ENCODE measurements around the gene DGLUCY.

DGLUCY gene

DNA sequence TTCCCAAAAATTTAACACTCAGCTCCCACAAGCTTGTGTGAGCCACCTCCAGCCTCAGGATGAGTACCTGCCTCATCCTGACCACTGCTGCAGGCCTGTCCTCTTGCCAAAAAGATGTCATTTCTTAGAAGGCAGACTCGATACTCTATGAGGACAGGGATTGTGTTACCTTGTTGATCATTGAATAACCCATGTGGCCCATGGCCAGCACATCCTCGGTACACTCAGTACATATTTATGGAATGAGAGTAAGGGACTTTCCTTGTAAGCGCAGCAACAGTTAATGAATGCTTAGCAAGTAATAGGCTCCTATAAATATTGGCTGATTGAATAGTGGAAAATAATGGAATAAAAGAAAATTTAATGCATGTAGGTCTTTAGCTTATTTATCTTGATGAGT, 15.3 kb upstream of the DGLUCY start:
- H3K4me3 ChIP-seq: no peak overlapping the region
- H3K9me3 ChIP-seq (replicated peaks in 1 of 11): no peaks in the 10 kb centered on the region

DNA sequence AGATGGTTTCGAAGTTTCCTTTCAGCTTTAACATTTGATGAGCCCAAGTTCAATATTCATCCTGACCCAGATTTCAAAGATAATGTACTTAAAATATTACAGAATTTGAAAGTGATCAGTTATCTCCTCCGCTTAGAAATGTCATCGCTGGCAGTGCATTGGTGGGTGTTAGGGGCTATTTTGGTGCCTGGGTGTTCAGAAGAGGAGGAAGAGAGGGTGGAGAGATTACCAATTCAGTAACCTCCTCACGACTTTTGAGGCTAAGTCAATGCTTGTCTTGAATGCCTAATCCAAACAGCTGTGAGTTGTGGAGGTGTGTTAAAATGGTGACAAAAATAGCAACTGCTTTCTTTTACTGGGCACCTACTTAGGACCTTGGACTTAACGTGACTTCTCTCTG, 13.8 kb upstream of the DGLUCY start:
- no peak overlapping the region for H3K4me2 ChIP-seq
- H3K36me3 ChIP-seq: no peaks in the 10 kb centered on the region
- no peak for TF ChIP-seq Cebpa-rat (IDR thresholded peaks at IDR 0.05)
- H3K27me3 ChIP-seq: no peaks in the 10 kb centered on the region
- no peak overlapping the region for H3K9ac ChIP-seq
- no peak overlapping the region for H3K27ac ChIP-seq
- H3K4me1 ChIP-seq: no peaks in the 10 kb centered on the region
- H3K9me3 ChIP-seq (replicated peaks in 1 of 11): no peaks in the 10 kb centered on the region
- no peak overlapping the region for H3K4me3 ChIP-seq
- H4K20me1 ChIP-seq: no peaks in the 10 kb centered on the region

More for the DNA sequence above, 15.3 kb upstream of the DGLUCY start:
- Histone ChIP-seq H3K4me2 (no peak overlapping the region), H3K27me3 (no peaks in the 10 kb centered on the region), H3K4me1 (no peaks in the 10 kb centered on the region), H3K27ac (no peak overlapping the region), H3K9ac (no peak overlapping the region), H3K36me3 (no peaks in the 10 kb centered on the region), H4K20me1 (no peaks in the 10 kb centered on the region)
- no peak for TF ChIP-seq Cebpa-rat (IDR thresholded peaks at IDR 0.05)

DNA sequence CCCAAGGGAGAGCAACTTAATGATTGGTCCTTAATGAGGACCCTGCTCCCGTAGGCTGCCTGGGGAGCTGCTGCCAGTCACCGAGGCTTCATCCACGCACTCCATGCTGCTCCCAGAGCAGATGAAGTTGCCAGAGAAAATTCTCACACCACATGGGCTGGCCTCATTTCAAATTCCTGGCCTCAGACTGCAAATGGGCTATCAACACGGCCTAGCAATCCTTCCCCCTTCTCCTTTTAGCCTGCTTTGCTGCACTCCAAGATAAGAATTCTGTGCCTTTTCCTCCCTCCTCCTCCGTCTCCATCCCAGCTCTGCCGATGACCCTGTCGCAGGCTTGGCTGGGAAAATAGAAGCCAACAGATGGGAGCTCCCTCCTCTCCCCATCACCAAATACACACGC, 10.8 kb upstream of the DGLUCY start:
- no peak for TF ChIP-seq Cebpa-rat (IDR thresholded peaks at IDR 0.05)
- H3K9me3 ChIP-seq (replicated peaks in 1 of 11): no peaks in the 10 kb centered on the region
- no peak overlapping the region for H3K9ac ChIP-seq
- H3K27me3 ChIP-seq: no peaks in the 10 kb centered on the region
- H3K4me2 ChIP-seq: no peak overlapping the region
- no peak overlapping the region for H3K27ac ChIP-seq
- no peaks in the 10 kb centered on the region for H4K20me1 ChIP-seq
- H3K4me3 ChIP-seq: no peak overlapping the region
- peaks cover 0 to 7% (median 1%) of the 10 kb centered on the region in 10 experiments; a peak in 7 of 20 replicates for H3K4me1 ChIP-seq
- no peaks in the 10 kb centered on the region for H3K36me3 ChIP-seq

DNA sequence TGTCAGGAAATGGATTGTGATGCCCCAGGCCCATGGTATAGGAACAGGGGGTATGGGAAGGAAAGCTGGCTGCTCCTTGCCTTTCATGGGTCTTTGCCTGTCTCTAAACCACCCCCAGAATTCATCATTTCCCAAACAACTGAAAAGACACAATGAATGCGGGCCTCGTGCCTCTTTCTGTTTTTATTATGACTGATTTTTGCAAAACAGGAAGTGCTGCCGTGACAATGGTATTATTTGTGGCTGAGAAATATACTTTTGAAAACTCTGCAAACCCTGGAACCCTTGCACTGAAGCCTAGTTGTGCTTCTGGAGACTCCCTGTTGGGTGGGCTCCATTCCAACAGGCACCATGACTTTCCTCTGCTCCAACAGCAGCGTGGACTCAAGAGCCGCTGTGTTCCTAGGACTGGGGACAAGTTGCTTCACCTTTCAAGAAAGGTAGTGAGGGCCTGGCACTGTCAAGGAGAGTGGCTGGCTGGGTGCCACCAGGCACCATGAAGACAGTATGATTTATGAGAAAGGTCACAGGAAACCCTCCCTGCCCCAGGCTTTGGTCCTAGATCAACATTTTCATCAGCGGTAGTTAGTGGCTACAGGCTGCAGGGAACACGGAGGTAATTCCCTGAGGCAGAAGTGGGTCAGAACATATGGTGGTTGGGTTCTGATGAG, 4.8 kb upstream of the DGLUCY start:
- Histone ChIP-seq H3K27me3 (no peaks in the 10 kb centered on the region), H3K4me1 (peaks cover 29 to 46% (median 41%) of the 10 kb centered on the region in 10 experiments), H3K9ac (peak overlapping the region in 1 of 11 experiments; percentile 47; a peak in 2 of 22 replicates), H3K4me2 (peak overlapping the region; percentile 56 to 83 (median 69)), H3K9me3 (replicated peaks in 1 of 11) (no peaks in the 10 kb centered on the region), H4K20me1 (no peaks in the 10 kb centered on the region), H3K36me3 (no peaks in the 10 kb centered on the region), H3K4me3 (no peak overlapping the region), H3K27ac (peak overlapping the region in 10 of 11 experiments; percentile 1 to 81 (median 50); a peak in 15 of 22 replicates)
- TF ChIP-seq Cebpa-rat (IDR thresholded peaks at IDR 0.05): no peak

DNA sequence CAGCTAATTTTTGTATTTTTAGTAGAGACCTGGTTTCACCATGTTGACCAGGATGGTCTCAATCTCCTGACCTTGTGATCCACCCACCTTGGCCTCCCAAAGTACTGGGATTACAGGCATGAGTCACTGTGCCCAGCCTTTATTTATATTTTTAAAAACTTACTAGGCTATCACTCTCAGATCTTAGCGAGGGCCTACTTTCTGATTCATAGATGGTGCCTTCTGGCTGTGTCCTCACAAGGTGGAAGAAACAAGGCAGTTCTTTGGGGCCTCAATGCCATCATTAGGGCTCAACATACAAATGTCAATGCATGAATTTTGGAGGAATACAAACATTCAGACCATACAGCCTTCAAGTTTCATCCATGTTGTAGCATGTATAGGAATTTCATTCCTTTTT, 2.4 kb upstream of the DGLUCY start:
- Histone ChIP-seq H3K9ac (no peak overlapping the region), H3K4me3 (no peak overlapping the region), H4K20me1 (no peaks in the 10 kb centered on the region), H3K27ac (no peak overlapping the region), H3K27me3 (no peaks in the 10 kb centered on the region), H3K4me2 (no peak overlapping the region), H3K9me3 (replicated peaks in 1 of 11) (no peaks in the 10 kb centered on the region), H3K4me1 (peaks cover 40 to 61% (median 52%) of the 10 kb centered on the region in 10 experiments), H3K36me3 (peaks cover 0 to 6% (median 0%) of the 10 kb centered on the region in 11 experiments; a peak in 3 of 22 replicates)
- no peak for TF ChIP-seq Cebpa-rat (IDR thresholded peaks at IDR 0.05)

DNA sequence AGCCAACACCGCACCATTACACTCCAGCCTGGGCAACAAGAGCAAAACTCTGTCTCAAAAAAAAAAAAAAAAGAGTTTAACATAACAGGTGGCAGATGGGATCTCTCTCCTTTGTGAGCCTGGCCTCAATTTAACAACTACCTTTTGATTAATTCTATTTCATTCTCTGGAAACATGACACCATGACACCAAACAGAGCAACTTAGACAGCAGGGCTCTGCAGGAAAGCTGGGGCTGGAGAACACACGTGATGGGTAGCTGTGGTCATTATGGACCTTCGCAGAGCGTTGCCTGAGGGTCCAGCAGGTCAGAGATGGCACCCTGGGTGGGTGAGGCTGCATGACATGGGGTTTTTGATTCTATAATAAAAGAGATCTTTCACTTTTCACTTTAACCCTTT, 1.7 kb upstream of the DGLUCY start:
- Histone ChIP-seq H3K36me3 (peaks cover 0 to 12% (median 4%) of the 10 kb centered on the region in 11 experiments; a peak in 13 of 22 replicates), H3K4me2 (peak overlapping the region in 6 of 11 experiments; percentile 87 to 97 (median 96); a peak in 8 of 22 replicates), H3K4me3 (no peak overlapping the region), H3K9ac (no peak overlapping the region), H3K27ac (0 out of 22 replicates have a peak overlapping the region, but pooled peaks of 1 of the 11 experiments have one; percentile 95), H4K20me1 (no peaks in the 10 kb centered on the region), H3K9me3 (replicated peaks in 1 of 11) (no peaks in the 10 kb centered on the region; a peak in 2 of 22 replicates), H3K27me3 (no peaks in the 10 kb centered on the region), H3K4me1 (peaks cover 47 to 68% (median 59%) of the 10 kb centered on the region in 10 experiments)
- no peak for TF ChIP-seq Cebpa-rat (IDR thresholded peaks at IDR 0.05)

DNA sequence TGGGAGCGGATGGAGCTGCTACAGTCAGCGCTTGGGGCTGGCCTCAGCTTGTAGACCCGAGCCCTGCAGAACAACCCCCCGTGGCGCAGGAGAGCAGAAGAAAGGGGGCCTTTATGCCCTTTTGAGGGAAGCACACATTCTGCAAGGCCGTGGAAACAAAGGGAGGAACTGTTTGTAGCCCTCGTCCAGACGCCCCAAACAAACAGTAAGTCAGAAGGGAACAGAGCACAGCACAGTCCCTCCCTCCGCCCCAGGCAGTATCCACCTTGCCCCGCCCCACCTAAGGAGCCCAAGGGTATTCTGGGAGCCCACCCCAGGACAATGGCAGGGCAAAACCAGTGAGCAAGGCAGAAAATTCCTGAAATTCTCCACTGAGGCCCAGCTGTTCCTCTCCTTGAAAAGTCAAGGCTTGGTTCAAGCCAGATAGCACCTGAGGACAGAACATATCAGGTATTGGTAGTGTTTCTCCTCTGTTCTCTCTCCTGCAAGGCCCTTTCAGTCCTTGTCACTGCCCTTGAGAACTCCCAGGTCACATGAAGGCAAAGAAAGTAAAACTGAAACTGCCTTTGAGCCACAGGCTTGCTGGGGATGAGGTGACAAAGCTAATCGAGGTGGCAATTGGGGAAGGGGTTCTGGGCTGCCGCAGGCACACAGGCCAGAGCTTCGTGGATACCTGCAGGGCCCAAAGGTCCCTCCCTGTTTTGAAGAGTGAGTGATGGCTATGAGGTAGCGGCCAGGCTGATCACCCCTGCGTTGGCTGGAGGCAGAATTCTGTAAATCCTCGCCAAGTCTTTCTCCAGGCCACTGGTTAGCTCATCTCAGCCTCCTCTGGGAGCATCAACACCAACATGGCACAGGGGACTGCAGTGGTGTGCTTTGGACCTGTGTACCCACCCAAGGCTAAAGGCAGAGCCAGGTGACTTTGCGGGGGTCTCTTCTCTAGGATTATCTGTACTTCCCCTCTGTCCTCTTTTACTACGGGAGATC, 499 bp downstream of the DGLUCY start:
- H3K9me3 ChIP-seq (replicated peaks in 1 of 11): peaks cover 0 to 15% (median 8%) of the 10 kb centered on the region in 11 experiments; a peak in 9 of 22 replicates
- peak overlapping the region; percentile 86 to 99 (median 92) for H3K4me2 ChIP-seq
- H3K27ac ChIP-seq: peak overlapping the region; percentile 77 to 99 (median 95)
- peaks cover 0 to 5% (median 0%) of the 10 kb centered on the region in 11 experiments; a peak in 2 of 22 replicates for H4K20me1 ChIP-seq
- H3K9ac ChIP-seq: peak overlapping the region; percentile 81 to 93 (median 91)
- peaks cover 44 to 64% (median 53%) of the 10 kb centered on the region in 10 experiments for H3K4me1 ChIP-seq
- H3K4me3 ChIP-seq: peak overlapping the region; percentile 60 to 79 (median 70)
- peaks cover 15 to 33% (median 26%) of the 10 kb centered on the region in 11 experiments; a peak in 20 of 22 replicates for H3K36me3 ChIP-seq
- H3K27me3 ChIP-seq: no peaks in the 10 kb centered on the region
- TF ChIP-seq Cebpa-rat (IDR thresholded peaks at IDR 0.05): no peak

DNA sequence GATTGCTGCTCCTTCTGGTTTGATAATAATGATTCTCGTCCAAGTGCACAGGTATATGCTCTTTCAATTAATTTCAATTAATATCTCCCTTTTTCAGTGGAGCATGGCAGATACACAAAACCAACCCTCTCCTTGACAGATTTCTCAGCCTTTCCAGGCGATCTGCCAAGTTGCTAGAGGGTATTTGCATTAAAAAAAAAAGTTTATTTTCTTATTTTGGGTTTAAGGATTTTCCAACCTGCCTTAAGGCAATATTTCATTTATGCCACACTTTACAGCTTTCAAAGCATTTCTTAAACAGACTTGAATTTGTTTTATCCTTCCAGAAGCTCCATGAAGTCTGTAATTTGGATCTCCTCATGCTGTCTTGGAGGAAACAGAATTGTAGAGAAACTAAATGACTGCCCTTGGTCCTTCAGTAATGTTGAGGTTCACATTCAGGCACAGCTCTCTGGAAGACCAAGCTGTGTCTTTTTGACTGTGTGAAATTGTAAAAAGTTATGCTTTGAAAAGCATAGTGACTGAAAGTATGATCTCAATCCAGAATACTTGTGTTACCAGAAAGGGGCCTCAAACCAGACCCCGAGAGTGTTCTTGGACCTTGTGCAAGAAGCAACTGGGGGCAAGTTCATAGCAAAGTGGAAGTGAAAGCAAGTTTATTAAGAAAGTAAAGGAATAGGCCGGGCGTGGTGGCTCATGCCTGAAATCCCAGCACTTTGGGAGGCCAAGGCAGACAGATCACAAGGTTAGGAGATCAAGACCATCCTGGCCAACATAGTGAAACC, 2.3 kb downstream of the DGLUCY start:
- TF ChIP-seq Cebpa-rat (IDR thresholded peaks at IDR 0.05): no peak
- Histone ChIP-seq H4K20me1 (peaks cover 0 to 22% (median 4%) of the 10 kb centered on the region in 11 experiments; a peak in 8 of 22 replicates), H3K27ac (peak overlapping the region; percentile 19 to 99 (median 95); a peak in 21 of 22 replicates), H3K4me2 (peak overlapping the region; percentile 86 to 99 (median 92)), H3K4me1 (peaks cover 43 to 60% (median 49%) of the 10 kb centered on the region in 10 experiments), H3K4me3 (peak overlapping the region; percentile 60 to 79 (median 70)), H3K36me3 (peaks cover 25 to 52% (median 40%) of the 10 kb centered on the region in 11 experiments; a peak in 21 of 22 replicates), H3K9me3 (replicated peaks in 1 of 11) (peaks cover 0 to 16% (median 8%) of the 10 kb centered on the region in 11 experiments; a peak in 9 of 22 replicates), H3K9ac (peak overlapping the region; percentile 81 to 93 (median 91)), H3K27me3 (no peaks in the 10 kb centered on the region)
